Heart right ventricle (tissue), 16 donors: ENCODE measurements around the gene CNIH2. TPM values are rescaled to one million over a fixed set of nuclear protein-coding genes. Genes with fewer than 3 reads are reported as not detected.

Experiments used
- ATAC-seq, 8 donors: fragments of 200-7000 bp; cut with Tn5 transposase; one replicate each; pipeline ENCODE4 v1.9.1; 2020; ENCODE audit warnings: mild to moderate bottlenecking in 8 of 8, moderate library complexity in 8 of 8, moderate number of reproducible peaks in 1 of 8
- DNase-seq, 2 donors: peaks; one replicate each; pipeline ENCODE4 v3.0.0-alpha.2; 2020
- H3K27ac ChIP-seq, 10 donors: fragments of 200-600 bp; sonication (generic) in 2 of 10; one replicate each; pipeline versions ENCODE4 v1.5.0 to v1.8.0; 2020 to 2022; ENCODE audit warnings: mild to moderate bottlenecking in 3 of 10
- H3K27me3 ChIP-seq, 7 donors: fragments of 200-600 bp; one replicate each; pipeline ENCODE4 v1.8.0; 2021 to 2022; ENCODE audit warnings: mild to moderate bottlenecking in 2 of 7
- H3K36me3 ChIP-seq, 9 donors: fragments of 200-600 bp; sonication (generic) in 1 of 9; one replicate each; pipeline versions ENCODE4 v1.5.0 to v1.8.0; 2020 to 2022; ENCODE audit warnings: mild to moderate bottlenecking in 2 of 9
- H3K4me1 ChIP-seq, 9 donors: fragments of 200-600 bp; sonication (generic) in 1 of 9; one replicate each; pipeline versions ENCODE4 v1.5.0 to v1.8.0; 2020 to 2022; ENCODE audit warnings: mild to moderate bottlenecking in 4 of 9
- H3K4me3 ChIP-seq, 10 donors: fragments of 200-600 bp; sonication (generic) in 2 of 10; one replicate each; pipeline versions ENCODE4 v1.5.0 to v1.8.0; 2020 to 2022; ENCODE audit warnings: mild to moderate bottlenecking in 7 of 10, moderate library complexity in 2 of 10
- H3K9me3 ChIP-seq, 11 donors: fragments of 200-600 bp in 10 of 11; sonication (generic) in 2 of 11; one replicate each; pipeline versions ENCODE4 v1.5.0 to v1.8.0; 2013 to 2022; ENCODE audit warnings: mild to moderate bottlenecking in 2 of 11, control low read depth in 1 of 11, moderate library complexity in 1 of 11
- WGBS, 2 donors: extraction: QIAGEN DNeasy Blood & Tissue Kit; methylation state at CpG; one replicate each; pipeline ENCODE4 v1.1.7; 2013; ENCODE audit warnings: inconsistent platforms in 1 of 2; 5-methylcytosine and 5-hydroxymethylcytosine counted together
- intact Hi-C, 10 donors: fragments of 100-400 bp; cut with DNase I; formaldehyde crosslinking; loops; one replicate each; pipeline versions ENCODE4 v1.11.1 to v1.14.2; 2022
- polyA plus RNA-seq, 2 donors: library from polyadenylated mRNA; stranded (reverse); fragments of 200-250 nt; gene quantifications; one replicate each; pipeline ENCODE4 v1.2.3, GENCODE V29; 2013
- total RNA-seq, 10 donors: library from RNA; stranded (reverse); fragmentation: NEBNext Ultra II Directional in 3 of 10; extraction: Animal tissue kit (Norgen Biotek cat#: 25700) in 3 of 10; gene quantifications; one replicate each; pipeline versions ENCODE4 v1.2.1 to v1.2.4, GENCODE V29; 2021 to 2023
- TF ChIP-seq, protein P1 (sequence below), 9 donors: fragments of 200-600 bp; sonication (generic) in 2 of 9; IDR thresholded peaks; one replicate each; pipeline versions ENCODE4 v1.5.0 to v1.8.0; 2021 to 2022; ENCODE audit warnings: antibody characterized with exemption in 9 of 9, mild to moderate bottlenecking in 5 of 9, moderate library complexity in 1 of 9
- donor health status: Arrhythmogenic right ventricular cardiomyopathy.
- donor health status: ischemic (EF 13 %, LVEDD 7.1; RV severe dilation, severe dysfunction).
- donor health status: healthy with polysubstance abuse.
- donor health status: DM: no; HTN: yes; CAD: no.
- donor health status: DM: no; HTN: no; CAD: no.
- donor health status: ischemic (EF 25% LVEDD 6.9; RV normal size, moderate dysfunction).
- donor health status: ischemic (EF 25% LVEDD 5.7; RV mildly dilated, moderate dysfunction).
- donor health status: healthy.
- donor health status: DM: yes; HTN: yes; CAD: no.
- donor health status: Ischemic cardiomyopathy.
- donor health status: ischemic (EF 35%, LVEDD 5.7; RV mildly dilated, moderate dysfunction).
- donor health status: nonischemic (EF 11% LVEDD 7.7; RV severe dilation, severe dysfunction).
- donor health status: DM: yes; HTN: yes; CAD: no.
- donor health status: PGD.
- donor health status: ischemic (EF 29% LVEDD 5.4; RV normal size, mild dysfunction).
- donor health status: nonischemic (EF 23%, LVEDD 6.1; RV moderate dilation, normal function).

The CNIH2 gene
- total and polyA plus RNA-seq, 12 donors, result 0.06 to 0.57 (median 0.45) TPM; not detected in 7

DNA sequence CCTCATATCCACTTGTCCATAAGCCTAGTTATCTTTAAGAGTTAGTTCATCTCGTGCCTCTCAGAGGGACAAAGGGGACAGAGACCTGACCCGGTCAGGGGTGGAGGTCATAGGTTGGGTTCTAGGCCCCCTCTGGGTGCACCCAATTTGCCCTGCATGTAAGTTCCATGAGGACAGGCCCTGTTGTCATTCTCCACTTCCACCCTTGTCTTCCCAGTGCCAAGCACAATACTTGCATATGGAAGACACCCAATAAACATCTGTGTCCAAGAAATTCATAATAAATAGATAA is 12.3 kb downstream of the CNIH2 start:
- H3K27me3 ChIP-seq, result peaks cover 17 to 45% (median 35%) of the 10 kb centered on the region in 7 donors
- peaks cover 0 to 3% (median 0%) of the 10 kb centered on the region in 9 donors for H3K36me3 ChIP-seq
- DNase-seq (no peak), ATAC-seq (no peak)
- H3K9me3 ChIP-seq, result no peaks in the 10 kb centered on the region
- TF ChIP-seq, protein P1, sequence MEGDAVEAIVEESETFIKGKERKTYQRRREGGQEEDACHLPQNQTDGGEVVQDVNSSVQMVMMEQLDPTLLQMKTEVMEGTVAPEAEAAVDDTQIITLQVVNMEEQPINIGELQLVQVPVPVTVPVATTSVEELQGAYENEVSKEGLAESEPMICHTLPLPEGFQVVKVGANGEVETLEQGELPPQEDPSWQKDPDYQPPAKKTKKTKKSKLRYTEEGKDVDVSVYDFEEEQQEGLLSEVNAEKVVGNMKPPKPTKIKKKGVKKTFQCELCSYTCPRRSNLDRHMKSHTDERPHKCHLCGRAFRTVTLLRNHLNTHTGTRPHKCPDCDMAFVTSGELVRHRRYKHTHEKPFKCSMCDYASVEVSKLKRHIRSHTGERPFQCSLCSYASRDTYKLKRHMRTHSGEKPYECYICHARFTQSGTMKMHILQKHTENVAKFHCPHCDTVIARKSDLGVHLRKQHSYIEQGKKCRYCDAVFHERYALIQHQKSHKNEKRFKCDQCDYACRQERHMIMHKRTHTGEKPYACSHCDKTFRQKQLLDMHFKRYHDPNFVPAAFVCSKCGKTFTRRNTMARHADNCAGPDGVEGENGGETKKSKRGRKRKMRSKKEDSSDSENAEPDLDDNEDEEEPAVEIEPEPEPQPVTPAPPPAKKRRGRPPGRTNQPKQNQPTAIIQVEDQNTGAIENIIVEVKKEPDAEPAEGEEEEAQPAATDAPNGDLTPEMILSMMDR (IDR thresholded peaks at IDR 0.05), result no peak
- WGBS, 2 donors, result 73 to 77% methylated on average over 2 of the region's 2 CpGs
- no peak overlapping the region for H3K27ac ChIP-seq
- peaks cover 5 to 49% (median 39%) of the 10 kb centered on the region in 9 donors for H3K4me1 ChIP-seq
- H3K4me3 ChIP-seq, result no peak overlapping the region
- intact Hi-C loops, result no loop called here

- intact Hi-C loops, result no loop called here
- TF ChIP-seq, protein P1 (IDR thresholded peaks at IDR 0.05), result no peak
- H3K27me3 ChIP-seq, result peaks cover 17 to 45% (median 35%) of the 10 kb centered on the region in 7 donors
- no peak overlapping the region for H3K27ac ChIP-seq
- 16 to 20% methylated on average over 16 of the region's 16 CpGs for WGBS, 2 donors
- DNase-seq (no peak), ATAC-seq (no peak)
- H3K36me3 ChIP-seq, result peaks cover 0 to 3% (median 0%) of the 10 kb centered on the region in 9 donors
- no peaks in the 10 kb centered on the region for H3K9me3 ChIP-seq
- no peak overlapping the region for H3K4me3 ChIP-seq
- H3K4me1 ChIP-seq, result peaks cover 5 to 39% (median 35%) of the 10 kb centered on the region in 9 donors
Observed at GRCh38 chr11:66291303-66291705, 13.3 kb downstream of the CNIH2 start.

DNA sequence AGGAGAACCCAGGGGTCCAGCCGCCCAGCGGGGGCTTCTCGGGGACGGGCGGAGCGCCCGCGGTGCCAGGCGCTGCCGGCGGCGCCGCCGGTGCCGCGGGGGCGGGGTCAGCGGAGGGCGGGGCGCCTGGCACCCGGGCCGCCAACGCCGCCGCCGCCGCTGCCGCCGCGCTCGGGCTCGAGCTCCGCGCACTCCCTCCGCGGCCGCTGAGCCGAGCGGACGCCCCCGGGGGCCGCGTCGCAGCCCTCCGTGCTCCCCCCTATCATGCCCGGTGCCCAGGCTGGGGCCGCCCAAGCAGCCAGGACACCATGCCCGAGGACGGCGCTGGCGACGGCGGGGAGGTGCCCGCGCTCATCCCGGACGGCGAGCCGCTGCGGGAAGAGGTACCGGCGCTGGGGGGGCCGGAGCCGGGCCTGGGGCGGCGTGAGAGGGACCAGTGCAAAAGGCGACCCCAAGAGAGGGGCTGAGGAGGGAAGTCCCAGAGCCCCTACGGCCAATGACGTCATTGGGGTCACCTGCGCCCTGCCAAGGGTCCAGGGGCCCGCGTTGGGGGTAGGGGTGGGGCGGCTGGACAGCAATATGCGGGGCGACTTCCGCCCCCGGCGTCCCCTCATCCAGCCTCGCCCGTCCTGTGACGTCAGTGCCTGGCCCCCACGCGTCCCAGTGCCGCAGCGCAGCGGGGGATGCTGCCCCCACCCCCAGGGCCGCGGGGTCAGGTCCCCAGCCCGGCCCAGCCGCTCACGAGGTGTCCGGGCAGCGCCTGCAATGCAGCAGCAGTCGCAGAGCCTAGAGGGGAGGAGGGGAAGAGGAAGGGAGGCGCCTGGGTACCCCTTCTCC is 13.9 kb downstream of the CNIH2 start, which contains the start of gene TMEM151A:
Gene TMEM151A, plus strand, starts transcription at position 189 of the 837 bp plus-strand sequence. Its CDS starts 120 bp downstream, at position 309.
- DNase-seq, result no peak
- no peaks in the 10 kb centered on the region for H3K9me3 ChIP-seq
- no peak for ATAC-seq
- peaks cover 17 to 45% (median 35%) of the 10 kb centered on the region in 7 donors for H3K27me3 ChIP-seq
- intact Hi-C loops, result no loop called here
- no peak within 1 kb of the TSS for H3K27ac ChIP-seq
- peaks cover 5 to 36% (median 30%) of the 10 kb centered on the region in 9 donors for H3K4me1 ChIP-seq
- WGBS, 2 donors, result 1 to 2% methylated on average over 70 to 90 of the region's 95 CpGs
- TF ChIP-seq, protein P1 (IDR thresholded peaks at IDR 0.05), result no peak
- H3K36me3 ChIP-seq, result peaks cover 0 to 1% (median 0%) of the 10 kb centered on the region in 9 donors
- H3K4me3 ChIP-seq, result peak within 1 kb of the TSS in 9 of 10 donors; percentile 22 to 48 (median 40)

DNA sequence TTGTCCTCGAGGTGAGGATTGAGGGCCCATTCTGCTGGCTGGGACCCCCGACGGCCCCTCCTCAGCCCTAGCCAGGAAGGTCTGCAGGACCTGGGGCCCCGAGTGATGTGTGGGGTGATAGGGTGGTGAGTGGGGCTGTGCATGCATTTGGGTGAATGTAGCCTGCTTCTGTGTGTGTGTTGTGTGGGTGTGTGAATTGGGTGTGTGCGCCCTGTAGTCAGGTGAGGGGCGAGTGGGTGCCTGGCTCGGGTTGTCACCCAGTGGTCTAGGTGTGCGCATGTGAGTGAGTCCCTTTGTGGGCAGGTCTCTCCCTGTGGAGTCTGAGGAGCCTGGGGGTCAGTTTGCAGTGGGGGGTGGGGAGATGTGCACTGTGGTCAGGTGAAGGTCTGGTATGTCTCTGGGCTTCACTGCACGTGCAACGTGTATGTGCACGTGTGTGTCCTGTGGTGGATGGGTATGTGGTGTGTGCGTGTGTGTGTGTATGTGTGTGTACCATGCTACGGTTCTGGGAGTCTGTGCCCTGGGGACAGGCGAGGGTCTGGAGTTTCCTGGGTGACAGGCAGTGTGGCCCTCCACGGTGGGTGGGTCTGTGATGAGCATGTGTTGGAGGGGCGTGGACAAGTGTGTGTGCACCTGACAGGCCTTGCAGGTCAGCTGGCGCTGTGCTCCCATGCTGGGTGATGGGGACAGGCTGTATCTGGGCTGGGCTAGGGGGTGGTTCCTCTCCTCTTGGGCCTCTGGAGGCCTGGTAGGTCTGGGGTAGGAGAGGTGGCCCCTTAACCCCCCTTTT is 14.8 kb downstream of the CNIH2 start:
- Histone ChIP-seq H3K36me3 (no peaks in the 10 kb centered on the region), H3K4me1 (peaks cover 5 to 28% (median 22%) of the 10 kb centered on the region in 9 donors), H3K4me3 (no peak overlapping the region), H3K9me3 (no peaks in the 10 kb centered on the region), H3K27ac (no peak overlapping the region), H3K27me3 (peaks cover 17 to 45% (median 35%) of the 10 kb centered on the region in 7 donors)
- TF ChIP-seq, protein P1 (IDR thresholded peaks at IDR 0.05), result no peak
- ATAC-seq (no peak), DNase-seq (no peak)
- intact Hi-C loops, result no loop called here
- 58 to 60% methylated on average over 17 of the region's 17 CpGs for WGBS, 2 donors
